HEK293 (cell line): ENCODE measurements around the gene LPGAT1.
A peak's percentile ranks its signal among the peaks of the same experiment; 100 is the strongest.

Experiments
- CTCF ChIA-PET: fragments of 350-600 bp; formaldehyde crosslinking; extraction: SDS; loops from one replicate; lab custom pipeline; 2021; ENCODE audit warnings: antibody characterized with exemption; lab: Yijun Ruan, JAX
- POLR2A ChIA-PET: fragments of 300-600 bp; formaldehyde crosslinking; extraction: SDS; loops from one replicate; lab custom pipeline; 2020; ENCODE audit warnings: antibody characterized with exemption, inconsistent platforms; lab: Yijun Ruan, JAX
- H3K27ac ChIP-seq: fragments of 200-500 bp; sonication (Bioruptor generic); 2 replicates; pipeline ENCODE4 v1.5.1; 2014; ENCODE audit warnings: low read depth, low read length, control low read depth, inconsistent platforms; ENCODE audit errors: extremely low read depth
- H3K36me3 ChIP-seq, 2 experiments: fragments of 200-500 bp in 1 of 2; sonication (Bioruptor generic) in 1 of 2; 1 replicate in 1 of 2; 2 replicates in 1 of 2; pipeline ENCODE4 v1.5.1; 2014 to 2017; ENCODE audit warnings: inconsistent platforms in 2 of 2, low read length in 2 of 2; ENCODE audit not compliant: control insufficient read depth in 2 of 2, insufficient read depth in 1 of 2
- H3K4me1 ChIP-seq: fragments of 200-500 bp; sonication (Bioruptor generic); 2 replicates; pipeline ENCODE4 v1.5.1; 2014; ENCODE audit warnings: mild to moderate bottlenecking, low read length, inconsistent platforms; ENCODE audit not compliant: control insufficient read depth, insufficient read depth
- H3K4me3 ChIP-seq: 2 replicates; pipeline ENCODE4 v1.5.1; 2011; ENCODE audit warnings: low read depth, mild to moderate bottlenecking, control low read depth, low read length, moderate library complexity
- H3K9me3 ChIP-seq: fragments of 200-500 bp; sonication (Bioruptor generic); 2 replicates; pipeline ENCODE4 v1.5.1; 2014; ENCODE audit warnings: low read depth, low read length, inconsistent platforms; ENCODE audit not compliant: control insufficient read depth, insufficient read depth
- FEZF1 ChIP-seq: fragments of 450-650 bp; formaldehyde crosslinking; IDR thresholded peaks from 2 replicates; pipeline ENCODE4 v1.5.1; 2016; ENCODE audit warnings: missing biosample characterization, missing genetic modification characterization
- KLF7 ChIP-seq: fragments of 450-650 bp; formaldehyde crosslinking; IDR thresholded peaks from 2 replicates; pipeline ENCODE4 v1.5.1; 2016; ENCODE audit warnings: missing biosample characterization, missing genetic modification characterization, borderline replicate concordance
- OVOL3 ChIP-seq: fragments of 450-650 bp; formaldehyde crosslinking; IDR thresholded peaks from 2 replicates; pipeline ENCODE4 v1.5.1; 2016; ENCODE audit warnings: missing biosample characterization, missing genetic modification characterization
- SETDB1 ChIP-seq: IDR thresholded peaks from one replicate; pipeline ENCODE4 v1.6.1; 2017; ENCODE audit warnings: mild to moderate bottlenecking, low read length, moderate library complexity, mixed read lengths; ENCODE audit not compliant: insufficient read length
- TRIM28 ChIP-seq: IDR thresholded peaks from 2 replicates; pipeline ENCODE4 v1.6.1; 2011; ENCODE audit warnings: low read length, control low read depth, borderline replicate concordance
- WT1 ChIP-seq: fragments of 450-650 bp; formaldehyde crosslinking; IDR thresholded peaks from 2 replicates; pipeline ENCODE4 v1.5.1; 2016; ENCODE audit warnings: missing biosample characterization, missing genetic modification characterization
- ZBTB1 ChIP-seq: fragments of 450-650 bp; formaldehyde crosslinking; IDR thresholded peaks from 2 replicates; pipeline ENCODE4 v1.5.1; 2016; ENCODE audit warnings: missing biosample characterization, missing genetic modification characterization
- ZNF114 ChIP-seq: fragments of 450-650 bp; formaldehyde crosslinking; IDR thresholded peaks from 2 replicates; pipeline ENCODE4 v1.5.0; 2017; ENCODE audit warnings: missing biosample characterization, missing genetic modification characterization
- ZNF174 ChIP-seq: fragments of 450-650 bp; formaldehyde crosslinking; IDR thresholded peaks from 2 replicates; pipeline ENCODE4 v1.5.0; 2017; ENCODE audit warnings: missing biosample characterization, mild to moderate bottlenecking, missing genetic modification characterization
- ZNF23 ChIP-seq: fragments of 450-650 bp; formaldehyde crosslinking; IDR thresholded peaks from 2 replicates; pipeline ENCODE4 v1.5.1; 2016; ENCODE audit warnings: missing biosample characterization, missing genetic modification characterization, borderline replicate concordance
- ZNF311 ChIP-seq: fragments of 450-650 bp; formaldehyde crosslinking; IDR thresholded peaks from 2 replicates; pipeline ENCODE4 v1.5.1; 2017; ENCODE audit warnings: missing biosample characterization, missing genetic modification characterization, borderline replicate concordance
- ZNF521 ChIP-seq: fragments of 450-650 bp; formaldehyde crosslinking; IDR thresholded peaks from 2 replicates; pipeline ENCODE4 v1.5.1; 2017; ENCODE audit warnings: missing biosample characterization, mild to moderate bottlenecking, missing genetic modification characterization
- ZNF571 ChIP-seq: fragments of 450-650 bp; formaldehyde crosslinking; IDR thresholded peaks from 2 replicates; pipeline ENCODE4 v1.5.0; 2017; ENCODE audit warnings: missing biosample characterization, missing genetic modification characterization
- ZNF785 ChIP-seq: fragments of 450-650 bp; formaldehyde crosslinking; IDR thresholded peaks from 2 replicates; pipeline ENCODE4 v1.5.1; 2016; ENCODE audit warnings: missing biosample characterization, missing genetic modification characterization
- ZNF791 ChIP-seq: fragments of 450-650 bp; formaldehyde crosslinking; IDR thresholded peaks from 2 replicates; pipeline ENCODE4 v1.5.1; 2016; ENCODE audit warnings: missing biosample characterization, missing genetic modification characterization
- ZSCAN16 ChIP-seq: fragments of 450-650 bp; formaldehyde crosslinking; IDR thresholded peaks from 2 replicates; pipeline ENCODE4 v1.5.1; 2016; ENCODE audit warnings: missing biosample characterization, missing genetic modification characterization
- TF ChIP-seq, protein P1 (sequence below): fragments of 450-650 bp; formaldehyde crosslinking; IDR thresholded peaks from 2 replicates; pipeline ENCODE4 v1.5.1; 2016; ENCODE audit warnings: missing biosample characterization, missing genetic modification characterization
- TF ChIP-seq, protein P2 (sequence below): fragments of 450-650 bp; formaldehyde crosslinking; IDR thresholded peaks from 2 replicates; pipeline ENCODE4 v1.5.1; 2016; ENCODE audit warnings: missing biosample characterization, missing genetic modification characterization
- TF ChIP-seq, protein P3 (sequence below): fragments of 450-650 bp; formaldehyde crosslinking; IDR thresholded peaks from 2 replicates; pipeline ENCODE4 v1.5.1; 2016; ENCODE audit warnings: missing biosample characterization, missing genetic modification characterization

LPGAT1 gene

DNA sequence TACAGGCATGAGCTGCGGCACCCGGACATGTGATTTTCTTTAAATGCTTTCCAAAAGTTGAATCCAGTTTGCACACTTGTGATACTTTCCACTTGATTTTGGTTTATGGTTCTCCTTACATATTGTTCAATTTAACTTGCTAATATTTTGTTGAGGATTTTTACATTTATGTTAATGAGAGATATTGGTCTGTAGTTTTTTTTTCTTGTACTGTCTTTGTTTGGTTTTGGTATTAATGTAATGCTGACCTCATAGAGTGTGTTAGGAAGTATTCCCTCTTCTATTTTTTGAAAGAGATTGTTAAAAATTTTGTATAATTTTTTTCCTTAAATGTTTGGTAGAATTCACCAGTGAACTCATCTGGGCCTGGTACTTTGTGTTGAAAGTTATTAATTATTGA is 34.6 kb upstream of the LPGAT1 start:
- H3K9me3 ChIP-seq: no peaks in the 10 kb centered on the region
- no peak overlapping the region for H3K27ac ChIP-seq
- H3K4me3 ChIP-seq: no peak overlapping the region
- H3K4me1 ChIP-seq: no peaks in the 10 kb centered on the region
- CTCF ChIA-PET: interaction anchor here (0.7 kb wide), 1 partner anchor 50 kb away, joined by 3 read pairs; no protein-coding TSS in a partner anchor
- H3K36me3 ChIP-seq: no peaks in the 10 kb centered on the region
- POLR2A ChIA-PET: no interaction called here
- TF ChIP-seq ZNF571 (tag by site-specific recombination) (no peak), ZNF174 (tag by site-specific recombination) (no peak), WT1 (tag by site-specific recombination) (no peak), ZNF311 (tag by site-specific recombination) (no peak), ZBTB1 (tag by site-specific recombination) (no peak), ZNF521 (tag by site-specific recombination) (no peak), TRIM28 (no peak), KLF7 (no peak), ZNF23 (no peak), FEZF1 (tag by site-specific recombination) (no peak), ZNF114 (tag by site-specific recombination) (no peak), ZNF785 (tag by site-specific recombination) (no peak)
- TF ChIP-seq, protein P1, sequence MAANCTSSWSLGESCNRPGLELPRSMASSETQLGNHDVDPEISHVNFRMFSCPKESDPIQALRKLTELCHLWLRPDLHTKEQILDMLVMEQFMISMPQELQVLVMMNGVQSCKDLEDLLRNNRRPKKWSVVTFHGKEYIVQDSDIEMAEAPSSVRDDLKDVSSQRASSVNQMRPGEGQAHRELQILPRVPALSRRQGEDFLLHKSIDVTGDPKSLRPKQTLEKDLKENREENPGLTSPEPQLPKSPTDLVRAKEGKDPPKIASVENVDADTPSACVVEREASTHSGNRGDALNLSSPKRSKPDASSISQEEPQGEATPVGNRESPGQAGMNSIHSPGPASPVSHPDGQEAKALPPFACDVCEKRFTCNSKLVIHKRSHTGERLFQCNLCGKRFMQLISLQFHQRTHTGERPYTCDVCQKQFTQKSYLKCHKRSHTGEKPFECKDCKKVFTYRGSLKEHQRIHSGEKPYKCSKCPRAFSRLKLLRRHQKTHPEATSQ (tag by site-specific recombination): no peak
- TF ChIP-seq, protein P2, sequence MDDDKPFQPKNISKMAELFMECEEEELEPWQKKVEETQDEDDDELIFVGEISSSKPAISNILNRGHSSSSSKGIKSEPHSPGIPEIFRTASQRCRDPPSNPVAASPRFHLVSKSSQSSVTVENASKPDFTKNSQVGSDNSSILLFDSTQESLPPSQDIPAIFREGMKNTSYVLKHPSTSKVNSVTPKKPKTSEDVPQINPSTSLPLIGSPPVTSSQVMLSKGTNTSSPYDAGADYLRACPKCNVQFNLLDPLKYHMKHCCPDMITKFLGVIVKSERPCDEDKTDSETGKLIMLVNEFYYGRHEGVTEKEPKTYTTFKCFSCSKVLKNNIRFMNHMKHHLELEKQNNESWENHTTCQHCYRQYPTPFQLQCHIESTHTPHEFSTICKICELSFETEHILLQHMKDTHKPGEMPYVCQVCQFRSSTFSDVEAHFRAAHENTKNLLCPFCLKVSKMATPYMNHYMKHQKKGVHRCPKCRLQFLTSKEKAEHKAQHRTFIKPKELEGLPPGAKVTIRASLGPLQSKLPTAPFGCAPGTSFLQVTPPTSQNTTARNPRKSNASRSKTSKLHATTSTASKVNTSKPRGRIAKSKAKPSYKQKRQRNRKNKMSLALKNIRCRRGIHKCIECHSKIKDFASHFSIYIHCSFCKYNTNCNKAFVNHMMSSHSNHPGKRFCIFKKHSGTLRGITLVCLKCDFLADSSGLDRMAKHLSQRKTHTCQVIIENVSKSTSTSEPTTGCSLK: no peak
- TF ChIP-seq, protein P3, sequence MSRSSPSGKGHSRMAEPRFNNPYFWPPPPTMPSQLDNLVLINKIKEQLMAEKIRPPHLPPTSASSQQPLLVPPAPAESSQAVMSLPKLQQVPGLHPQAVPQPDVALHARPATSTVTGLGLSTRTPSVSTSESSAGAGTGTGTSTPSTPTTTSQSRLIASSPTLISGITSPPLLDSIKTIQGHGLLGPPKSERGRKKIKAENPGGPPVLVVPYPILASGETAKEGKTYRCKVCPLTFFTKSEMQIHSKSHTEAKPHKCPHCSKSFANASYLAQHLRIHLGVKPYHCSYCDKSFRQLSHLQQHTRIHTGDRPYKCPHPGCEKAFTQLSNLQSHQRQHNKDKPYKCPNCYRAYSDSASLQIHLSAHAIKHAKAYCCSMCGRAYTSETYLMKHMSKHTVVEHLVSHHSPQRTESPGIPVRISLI (tag by site-specific recombination): no peak

DNA sequence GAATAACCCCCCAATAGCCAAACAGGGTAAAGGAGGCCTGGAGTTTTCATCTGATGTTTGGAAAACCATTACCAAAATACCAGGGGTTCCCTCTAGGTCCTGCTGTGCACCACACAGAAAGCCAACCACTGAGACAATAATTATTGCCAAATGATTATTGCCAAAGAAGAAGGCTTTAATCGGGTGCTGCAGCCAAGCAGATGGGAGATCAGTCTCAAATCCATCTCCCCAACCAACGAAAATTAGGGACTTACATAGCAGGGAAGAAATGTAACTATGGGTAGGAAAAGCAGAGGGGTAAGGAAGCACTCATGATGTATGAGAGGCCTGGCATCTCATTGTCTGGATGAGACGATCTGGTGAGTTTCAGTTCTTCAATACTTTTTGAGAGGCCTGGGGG is 28.8 kb upstream of the LPGAT1 start:
- no peak overlapping the region for H3K4me3 ChIP-seq
- ChIA-PET CTCF (no interaction called here), POLR2A (no interaction called here)
- no peaks in the 10 kb centered on the region for H3K9me3 ChIP-seq
- H3K27ac ChIP-seq: no peak overlapping the region
- H3K4me1 ChIP-seq: no peaks in the 10 kb centered on the region
- no peaks in the 10 kb centered on the region for H3K36me3 ChIP-seq
- TF ChIP-seq SETDB1: peak; percentile 81
- no peak for TF ChIP-seq ZSCAN16 (tag by site-specific recombination)
- no peak for TF ChIP-seq ZNF791 (tag by site-specific recombination)
- no peak for TF ChIP-seq OVOL3

DNA sequence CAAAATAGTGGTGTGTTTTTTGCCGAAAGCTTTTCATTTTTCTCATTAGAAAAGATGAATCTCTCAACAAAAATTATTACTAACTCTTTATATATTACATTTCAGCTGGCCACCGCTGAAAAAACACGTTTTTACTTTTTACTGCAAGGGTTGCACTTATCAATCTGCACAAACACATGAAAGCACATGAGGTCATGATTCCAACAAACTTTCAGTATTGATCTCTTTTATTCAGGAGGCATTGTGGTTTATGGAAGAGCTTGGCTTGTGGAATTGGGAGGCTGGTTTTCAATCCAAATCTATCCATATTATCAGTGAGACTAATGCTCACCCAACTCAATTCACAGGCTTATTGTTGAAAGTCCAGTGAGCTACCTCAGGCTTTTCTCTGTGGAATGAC is 20.6 kb upstream of the LPGAT1 start:
- ChIA-PET CTCF (interaction anchor here (0.6 to 1.1 kb wide), 2 partner anchors 153 to 208 kb away, joined by 3 to 4 read pairs; no protein-coding TSS in a partner anchor), POLR2A (interaction anchor here (0.6 kb wide), 1 partner anchor 110 kb away, joined by 3 read pairs; no protein-coding TSS in a partner anchor)
- no peaks in the 10 kb centered on the region for H3K9me3 ChIP-seq
- no peak overlapping the region for H3K4me3 ChIP-seq
- no peaks in the 10 kb centered on the region for H3K4me1 ChIP-seq
- no peak overlapping the region for H3K27ac ChIP-seq
- no peaks in the 10 kb centered on the region for H3K36me3 ChIP-seq
- TF ChIP-seq, protein P2: no peak
